H54 (cell line): ENCODE data around the gene NLRP4.
"Not testable (repeated sequence)": the region's sequence is repeated elsewhere in the genome, so short reads cannot be mapped to it uniquely, and the experiment has no call there.

Source experiments
- DNase-seq: peaks from one replicate; pipeline ENCODE4 v3.0.0; 2011; ENCODE audit warnings: low spot score, mixed read lengths; ENCODE audit not compliant: insufficient read length
- FAIRE-seq: peaks from 3 replicates; lab custom pipeline; 2011; peaks lifted over from hg19 to GRCh38; lab: Jason Lieb, UNC
- POLR2A ChIP-seq: IDR thresholded peaks from 2 replicates; pipeline ENCODE4 v1.6.1; 2011; ENCODE audit warnings: low read depth, mild to moderate bottlenecking, low read length

NLRP4 gene

GRCh38 chr19:55912916-55913315 is 76.6 kb downstream of the NLRP4 start:
- TF ChIP-seq POLR2A, result no peak
- FAIRE-seq, result no peak

DNA sequence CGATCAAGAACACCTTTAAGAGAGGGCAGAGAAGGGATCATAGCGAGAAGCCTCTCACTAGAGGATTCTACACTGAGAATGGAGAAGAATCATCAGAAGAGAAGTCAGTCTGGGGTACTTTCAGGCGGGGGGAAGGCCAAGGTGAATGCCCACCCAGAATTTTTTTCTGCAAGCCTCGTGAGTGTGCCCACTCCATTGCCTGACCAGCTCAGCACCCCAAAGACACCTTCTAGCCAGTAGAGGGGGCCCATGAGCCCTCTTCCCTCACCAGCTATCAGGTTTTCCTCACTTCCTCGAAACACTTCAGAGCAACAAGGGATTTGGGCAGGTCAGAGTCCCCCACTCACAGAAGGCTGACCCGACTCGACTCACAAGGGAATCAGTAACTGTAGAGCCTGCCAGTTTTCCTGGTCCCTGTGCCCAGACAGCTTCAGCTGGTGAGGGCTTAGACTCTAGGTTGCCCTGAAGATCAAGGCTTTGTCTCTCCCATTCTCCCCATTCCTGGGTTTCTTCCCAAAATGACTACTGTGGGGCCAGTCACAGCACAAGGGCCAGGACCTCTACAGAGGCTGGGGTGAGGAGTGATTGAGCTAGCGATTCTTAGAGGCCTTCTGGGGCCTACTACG is 77.4 kb downstream of the NLRP4 start:
- FAIRE-seq (no peak), DNase-seq (peak; percentile 49)
- TF ChIP-seq POLR2A, result no peak

More at GRCh38 chr19:55912916-55913315, 76.6 kb downstream of the NLRP4 start:
- DNase-seq, result no peak

GRCh38 chr19:55923556-55923955 is 87.2 kb downstream of the NLRP4 start:
- DNase-seq (no peak), FAIRE-seq (no peak)
- no peak for TF ChIP-seq POLR2A

- TF ChIP-seq POLR2A, result no peak
- FAIRE-seq, result no peak
Measured at GRCh38 chr19:55927991-55928390, 91.7 kb downstream of the NLRP4 start.

GRCh38 chr19:55929258-55929657 is 92.9 kb downstream of the NLRP4 start:
- not testable (repeated sequence) for DNase-seq, FAIRE-seq

More at GRCh38 chr19:55927991-55928390, 91.7 kb downstream of the NLRP4 start:
- DNase-seq, result no peak

DNA sequence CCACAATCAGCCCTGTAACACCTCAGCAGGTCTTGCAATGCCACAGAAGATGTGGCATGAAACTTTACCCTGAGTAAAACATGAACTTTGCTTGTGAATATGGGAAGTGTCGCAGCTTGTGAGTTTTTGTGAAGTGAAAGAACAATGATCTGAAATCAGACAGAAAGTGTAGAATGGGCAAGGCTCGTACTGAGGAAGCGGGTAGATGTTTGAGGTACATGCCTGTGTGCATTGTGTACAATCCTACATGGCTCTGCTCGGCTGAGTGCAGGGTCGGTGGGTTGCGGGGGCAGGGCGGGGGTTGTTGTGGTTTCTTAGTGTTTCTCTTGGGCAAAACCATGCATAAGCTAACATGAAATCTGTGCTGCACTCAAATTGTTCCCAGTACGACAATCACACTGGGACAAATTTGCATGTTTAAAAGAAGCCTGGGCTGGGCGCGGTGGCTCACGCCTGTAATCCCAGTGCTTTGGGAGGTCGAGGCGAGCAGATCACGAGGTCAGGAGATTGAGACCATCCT is 94.7 kb downstream of the NLRP4 start:
- no peak for TF ChIP-seq POLR2A
- no peak for DNase-seq
- no peak for FAIRE-seq
